IPS-18a (cell line): ENCODE data around the gene SLITRK1.
A peak's percentile ranks its signal among the peaks of the same experiment; 100 is the strongest.

Source experiments
- H3K27ac ChIP-seq: one replicate; pipeline ENCODE4 v1.5.1; 2013; ENCODE audit warnings: low read length
- H3K27me3 ChIP-seq: one replicate; pipeline ENCODE4 v1.6.1; 2013; ENCODE audit warnings: mild to moderate bottlenecking, low read length; ENCODE audit not compliant: control insufficient read depth, insufficient read depth
- H3K36me3 ChIP-seq: one replicate; pipeline ENCODE4 v1.6.1; 2013; ENCODE audit warnings: low read depth, low read length; ENCODE audit not compliant: control insufficient read depth
- H3K4me1 ChIP-seq: one replicate; pipeline ENCODE4 v1.6.1; 2013; ENCODE audit warnings: low read depth, low read length; ENCODE audit not compliant: control insufficient read depth
- H3K4me3 ChIP-seq: one replicate; pipeline ENCODE4 v1.5.1; 2013; ENCODE audit warnings: low read length
- H3K9ac ChIP-seq: one replicate; pipeline ENCODE4 v1.6.1; 2013; ENCODE audit warnings: mild to moderate bottlenecking, low read length, moderate library complexity
- H3K9me3 ChIP-seq: one replicate; pipeline ENCODE4 v1.6.1; 2013; ENCODE audit warnings: low read depth, low read length; ENCODE audit not compliant: control insufficient read depth

SLITRK1 gene, protein sequence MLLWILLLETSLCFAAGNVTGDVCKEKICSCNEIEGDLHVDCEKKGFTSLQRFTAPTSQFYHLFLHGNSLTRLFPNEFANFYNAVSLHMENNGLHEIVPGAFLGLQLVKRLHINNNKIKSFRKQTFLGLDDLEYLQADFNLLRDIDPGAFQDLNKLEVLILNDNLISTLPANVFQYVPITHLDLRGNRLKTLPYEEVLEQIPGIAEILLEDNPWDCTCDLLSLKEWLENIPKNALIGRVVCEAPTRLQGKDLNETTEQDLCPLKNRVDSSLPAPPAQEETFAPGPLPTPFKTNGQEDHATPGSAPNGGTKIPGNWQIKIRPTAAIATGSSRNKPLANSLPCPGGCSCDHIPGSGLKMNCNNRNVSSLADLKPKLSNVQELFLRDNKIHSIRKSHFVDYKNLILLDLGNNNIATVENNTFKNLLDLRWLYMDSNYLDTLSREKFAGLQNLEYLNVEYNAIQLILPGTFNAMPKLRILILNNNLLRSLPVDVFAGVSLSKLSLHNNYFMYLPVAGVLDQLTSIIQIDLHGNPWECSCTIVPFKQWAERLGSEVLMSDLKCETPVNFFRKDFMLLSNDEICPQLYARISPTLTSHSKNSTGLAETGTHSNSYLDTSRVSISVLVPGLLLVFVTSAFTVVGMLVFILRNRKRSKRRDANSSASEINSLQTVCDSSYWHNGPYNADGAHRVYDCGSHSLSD

DNA sequence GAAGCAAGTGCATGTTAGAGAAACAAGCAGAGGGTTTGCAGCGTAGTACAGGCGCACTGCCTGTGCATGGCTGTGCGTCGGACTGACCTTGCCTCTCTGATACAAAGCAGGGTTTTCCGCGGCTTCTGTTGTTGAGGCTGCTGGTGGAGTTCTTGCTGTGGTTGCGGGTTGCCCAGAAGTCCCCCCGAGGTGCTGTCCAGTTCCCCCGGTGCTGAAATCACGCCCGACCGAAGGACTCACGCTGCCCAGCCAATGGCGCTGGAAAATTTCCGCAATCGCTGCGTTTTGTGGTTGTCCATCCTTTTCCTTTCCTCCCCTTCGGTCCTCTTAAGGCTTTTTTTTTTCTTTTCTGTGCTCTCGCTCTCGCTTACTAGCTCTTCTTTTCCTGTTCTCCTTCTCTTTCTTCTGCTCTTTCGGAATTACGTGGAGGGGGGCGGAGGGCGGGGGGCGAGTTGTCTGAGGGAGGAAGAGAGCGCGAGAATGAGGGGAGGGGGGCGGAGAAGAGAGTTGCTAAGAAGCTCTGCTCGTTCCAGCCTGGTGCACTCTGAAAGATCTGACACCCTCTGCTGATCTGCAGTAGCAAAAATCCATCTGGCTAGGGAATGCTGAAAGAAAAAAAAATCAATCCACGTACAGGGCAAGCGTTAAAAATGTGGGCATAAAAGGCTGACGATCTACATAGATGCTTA, at the start of gene SLITRK1:
SLITRK1 (minus strand) TSS at position 558 of the 689 bp plus-strand sequence. CDS start 967 bp downstream, outside the sequence.
- Histone ChIP-seq H3K27me3 (peaks cover 77% of the 10 kb centered on the region), H3K9me3 (no peaks in the 10 kb centered on the region), H3K4me3 (peak within 1 kb of the TSS; percentile 89), H3K4me1 (peaks cover 45% of the 10 kb centered on the region), H3K27ac (no peak within 1 kb of the TSS), H3K9ac (peak within 1 kb of the TSS; percentile 28), H3K36me3 (no peaks in the 10 kb centered on the region)

DNA sequence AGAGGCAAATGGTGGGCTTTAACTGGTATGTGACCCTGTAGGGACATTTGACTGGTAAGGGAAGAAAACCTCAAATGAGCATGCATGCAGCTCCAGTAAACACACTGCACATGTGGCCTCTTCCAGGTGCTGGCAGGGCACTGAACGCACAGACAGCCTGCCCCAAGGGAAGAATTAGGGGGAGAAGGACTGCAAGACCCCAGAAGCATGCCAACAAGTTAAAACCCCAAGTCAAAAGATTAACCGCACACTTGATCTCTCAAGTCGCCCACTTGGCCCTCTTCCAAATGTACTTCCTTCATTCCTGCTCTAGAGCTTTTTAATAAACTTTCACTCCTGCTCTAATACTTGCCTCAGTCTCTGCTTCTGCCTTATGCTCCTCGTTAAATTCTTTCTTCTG, 46.9 kb upstream of the SLITRK1 start:
- no peaks in the 10 kb centered on the region for H3K27me3 ChIP-seq
- no peak overlapping the region for H3K27ac ChIP-seq
- H3K36me3 ChIP-seq = no peaks in the 10 kb centered on the region
- H3K9me3 ChIP-seq = no peaks in the 10 kb centered on the region
- no peak overlapping the region for H3K9ac ChIP-seq
- no peak overlapping the region for H3K4me3 ChIP-seq
- no peaks in the 10 kb centered on the region for H3K4me1 ChIP-seq

DNA sequence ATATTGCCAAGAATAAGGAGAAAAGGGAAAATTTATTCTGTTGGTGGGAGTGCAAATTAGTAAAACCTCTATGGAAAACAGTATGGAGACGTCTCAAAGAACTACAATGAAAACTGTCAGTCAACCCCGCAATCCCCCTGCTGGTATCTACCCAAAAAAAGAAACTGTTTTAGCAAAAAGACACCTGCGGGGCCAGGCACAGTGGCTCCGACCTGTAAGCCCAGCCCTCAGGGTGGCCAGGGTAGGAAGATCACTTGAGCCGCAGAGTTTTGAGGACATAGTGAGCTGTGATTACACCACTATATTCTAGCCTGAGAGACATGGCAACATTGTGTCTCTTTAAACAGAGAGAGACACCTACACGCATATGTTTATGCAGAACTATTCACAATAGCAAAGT, 37.5 kb upstream of the SLITRK1 start:
- Histone ChIP-seq H3K27me3 (no peaks in the 10 kb centered on the region), H3K9me3 (no peaks in the 10 kb centered on the region), H3K9ac (no peak overlapping the region), H3K27ac (no peak overlapping the region), H3K4me3 (no peak overlapping the region), H3K36me3 (no peaks in the 10 kb centered on the region), H3K4me1 (peaks cover 9% of the 10 kb centered on the region)

DNA sequence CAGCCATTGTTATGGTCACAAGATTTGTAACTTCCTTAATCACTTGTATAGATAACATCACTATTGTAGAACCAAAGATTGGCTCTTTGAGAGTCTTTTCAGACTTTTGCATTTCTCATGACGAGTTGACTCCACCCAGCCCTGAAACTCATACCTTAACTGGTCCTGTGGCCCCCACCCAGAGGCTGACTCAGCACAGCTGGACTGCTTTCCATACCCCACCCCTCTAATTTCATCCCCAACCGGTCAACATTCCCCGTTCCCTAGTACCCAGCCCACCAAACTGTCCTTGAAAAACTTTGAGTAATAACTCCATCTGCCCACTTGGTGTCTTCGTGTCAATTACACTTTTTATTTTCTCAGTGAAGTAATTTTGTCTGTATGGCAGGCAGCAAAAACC, 32.1 kb upstream of the SLITRK1 start:
- Histone ChIP-seq H3K9ac (no peak overlapping the region), H3K4me1 (peaks cover 1% of the 10 kb centered on the region), H3K27ac (no peak overlapping the region)

DNA sequence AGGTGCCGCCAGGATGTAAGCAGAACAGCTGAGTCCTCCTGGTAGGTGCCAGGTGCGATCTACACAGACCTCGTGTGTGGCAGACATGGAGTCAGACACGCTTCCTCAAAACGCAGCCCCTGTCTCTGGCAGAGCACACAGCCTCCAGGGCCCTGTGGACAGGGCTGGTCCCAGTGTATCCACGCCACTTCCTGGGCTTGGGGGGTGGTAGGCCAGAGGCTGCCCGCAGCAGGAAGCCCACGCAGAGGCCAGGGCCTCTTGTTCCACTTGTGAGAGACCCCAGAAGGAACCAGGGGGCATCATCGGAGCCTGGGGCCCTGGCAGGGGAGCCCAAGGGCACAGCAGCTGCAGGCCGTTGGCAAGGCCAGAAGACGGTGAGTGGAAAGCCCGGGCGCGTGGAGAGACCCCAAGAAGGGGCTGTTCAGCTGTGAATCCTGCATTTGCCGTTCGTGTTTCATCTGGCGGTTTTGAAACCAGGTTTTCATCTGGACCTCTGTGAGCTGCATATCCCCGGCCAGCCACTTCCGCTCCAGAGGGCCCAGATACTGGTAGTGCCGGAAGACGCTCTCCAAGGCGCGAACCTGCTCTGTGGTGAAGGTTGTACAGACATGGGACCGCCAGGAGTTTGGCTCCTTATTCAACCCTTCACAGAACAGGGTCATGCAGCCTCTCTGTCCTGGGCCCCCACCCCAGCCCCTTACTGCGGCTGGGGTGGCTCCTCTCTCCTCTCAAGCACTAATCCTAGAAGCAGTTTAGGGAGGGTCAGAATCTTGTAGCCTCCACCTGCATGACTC, 25.1 kb upstream of the SLITRK1 start:
- H3K9ac ChIP-seq = no peak overlapping the region
- H3K27me3 ChIP-seq = no peaks in the 10 kb centered on the region

More for the DNA sequence above, 32.1 kb upstream of the SLITRK1 start:
- H3K27me3 ChIP-seq = no peaks in the 10 kb centered on the region
- H3K4me3 ChIP-seq = no peak overlapping the region
- no peaks in the 10 kb centered on the region for H3K9me3 ChIP-seq
- H3K36me3 ChIP-seq = no peaks in the 10 kb centered on the region

DNA sequence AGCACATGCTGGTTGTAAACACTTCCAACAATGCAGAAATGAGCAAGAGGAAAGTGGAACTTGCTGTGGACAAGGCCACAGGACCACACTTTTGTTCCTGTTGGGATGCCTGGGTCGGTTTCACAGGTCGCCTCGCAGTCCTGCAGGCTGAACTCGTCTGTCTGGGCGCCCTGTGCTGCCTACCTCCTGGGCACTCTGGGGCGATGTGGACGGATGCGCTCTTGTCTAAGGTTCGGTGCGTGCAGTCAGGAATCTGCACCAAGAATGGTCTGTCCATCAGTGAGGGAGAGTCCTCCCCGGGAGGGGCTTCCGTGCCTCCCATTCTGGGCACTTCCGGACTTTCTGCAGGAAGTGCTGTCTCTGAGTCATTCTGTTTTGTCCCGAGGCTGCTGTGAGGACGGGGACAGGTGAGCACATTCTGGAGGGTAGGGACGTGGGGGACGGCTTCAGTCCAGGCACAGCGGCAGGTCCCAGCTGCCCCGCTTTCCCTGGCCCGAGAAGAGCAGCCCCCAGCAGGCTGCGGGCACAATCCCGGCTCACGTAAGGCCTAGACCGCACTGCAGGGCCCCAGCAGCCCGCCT, 24.1 kb upstream of the SLITRK1 start:
- no peaks in the 10 kb centered on the region for H3K9me3 ChIP-seq
- H3K9ac ChIP-seq = no peak overlapping the region
- no peak overlapping the region for H3K4me3 ChIP-seq
- no peaks in the 10 kb centered on the region for H3K36me3 ChIP-seq
- no peak overlapping the region for H3K27ac ChIP-seq
- H3K4me1 ChIP-seq = no peaks in the 10 kb centered on the region
- H3K27me3 ChIP-seq = no peaks in the 10 kb centered on the region

More for the DNA sequence above, 25.1 kb upstream of the SLITRK1 start:
- Histone ChIP-seq H3K9me3 (no peaks in the 10 kb centered on the region), H3K27ac (no peak overlapping the region), H3K4me1 (no peaks in the 10 kb centered on the region), H3K4me3 (no peak overlapping the region), H3K36me3 (no peaks in the 10 kb centered on the region)

DNA sequence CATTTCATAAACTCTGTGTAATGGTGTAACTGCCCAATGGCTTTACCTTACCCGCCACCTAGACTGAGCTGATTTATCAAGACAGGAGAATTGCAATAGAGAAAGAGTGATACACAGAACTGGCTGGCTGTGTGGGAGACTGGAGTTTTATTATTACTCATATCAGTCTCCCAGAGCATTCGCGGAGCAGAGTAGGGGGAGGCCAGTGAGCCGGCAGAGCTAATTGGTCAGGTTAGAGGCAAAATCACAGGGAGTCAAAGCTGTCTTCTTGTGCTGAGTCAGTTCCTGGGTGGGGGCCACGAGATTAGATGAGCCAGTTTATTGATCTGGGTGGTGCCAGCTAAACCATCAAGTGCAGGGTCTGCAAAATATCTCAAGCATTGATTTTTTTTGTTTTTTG, 23.4 kb upstream of the SLITRK1 start:
- no peaks in the 10 kb centered on the region for H3K4me1 ChIP-seq
- no peak overlapping the region for H3K27ac ChIP-seq
- H3K4me3 ChIP-seq = no peak overlapping the region
- no peaks in the 10 kb centered on the region for H3K27me3 ChIP-seq
- no peaks in the 10 kb centered on the region for H3K36me3 ChIP-seq
- no peaks in the 10 kb centered on the region for H3K9me3 ChIP-seq
- H3K9ac ChIP-seq = no peak overlapping the region

DNA sequence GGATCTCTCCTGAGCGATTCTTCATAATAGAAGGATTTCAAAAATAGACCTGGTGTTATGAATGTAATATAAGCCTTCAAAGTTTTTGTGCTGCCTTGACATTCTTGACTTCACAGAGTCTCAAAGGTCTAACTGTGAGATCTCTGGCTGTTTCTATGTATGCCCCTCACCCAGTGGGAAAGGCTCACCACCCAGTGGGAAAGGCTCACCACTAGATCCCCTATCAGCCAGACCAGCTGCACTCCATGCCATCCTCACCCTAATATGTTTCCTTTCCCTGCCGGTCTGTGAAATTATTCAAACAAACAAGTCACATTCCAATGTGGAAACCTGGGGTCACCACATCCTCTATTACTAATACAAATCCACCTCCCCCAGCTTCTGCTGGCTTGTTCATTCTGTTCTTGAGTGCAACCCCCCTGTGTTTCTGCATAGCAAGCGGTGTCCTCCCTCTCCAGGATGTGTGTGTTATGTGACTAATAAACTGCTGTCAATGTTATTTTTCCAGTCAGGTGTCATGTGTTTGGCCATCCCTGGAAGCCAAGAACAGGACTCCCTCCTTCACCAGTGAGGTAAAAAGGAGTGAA, 13.8 kb upstream of the SLITRK1 start:
- Histone ChIP-seq H3K4me1 (peaks cover 7% of the 10 kb centered on the region), H3K27me3 (no peaks in the 10 kb centered on the region), H3K27ac (no peak overlapping the region), H3K36me3 (no peaks in the 10 kb centered on the region), H3K9me3 (no peaks in the 10 kb centered on the region), H3K4me3 (no peak overlapping the region), H3K9ac (no peak overlapping the region)

DNA sequence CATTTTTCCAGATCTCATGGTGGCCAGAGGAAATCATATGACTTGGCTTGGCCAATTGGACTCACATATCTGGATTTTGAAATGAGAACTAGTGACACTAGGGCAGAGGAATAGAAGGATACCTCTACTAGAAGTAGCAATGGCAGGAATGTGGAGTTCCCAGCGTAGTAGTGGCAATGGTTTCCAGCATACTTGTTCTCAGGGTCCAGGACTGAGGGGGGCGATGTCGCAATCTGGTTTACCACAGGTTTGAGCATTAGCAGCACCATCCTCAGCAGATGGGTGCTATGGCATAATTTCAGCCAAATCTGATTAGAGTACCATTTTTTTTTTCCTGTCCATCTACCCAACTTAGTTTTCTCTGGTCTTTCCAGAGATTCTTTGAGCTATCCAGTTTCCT, 8.1 kb upstream of the SLITRK1 start:
- H3K27me3 ChIP-seq = no peaks in the 10 kb centered on the region
- no peaks in the 10 kb centered on the region for H3K36me3 ChIP-seq
- H3K9me3 ChIP-seq = no peaks in the 10 kb centered on the region
- no peak overlapping the region for H3K4me3 ChIP-seq
- H3K4me1 ChIP-seq = peaks cover 7% of the 10 kb centered on the region
- H3K9ac ChIP-seq = no peak overlapping the region
- no peak overlapping the region for H3K27ac ChIP-seq

DNA sequence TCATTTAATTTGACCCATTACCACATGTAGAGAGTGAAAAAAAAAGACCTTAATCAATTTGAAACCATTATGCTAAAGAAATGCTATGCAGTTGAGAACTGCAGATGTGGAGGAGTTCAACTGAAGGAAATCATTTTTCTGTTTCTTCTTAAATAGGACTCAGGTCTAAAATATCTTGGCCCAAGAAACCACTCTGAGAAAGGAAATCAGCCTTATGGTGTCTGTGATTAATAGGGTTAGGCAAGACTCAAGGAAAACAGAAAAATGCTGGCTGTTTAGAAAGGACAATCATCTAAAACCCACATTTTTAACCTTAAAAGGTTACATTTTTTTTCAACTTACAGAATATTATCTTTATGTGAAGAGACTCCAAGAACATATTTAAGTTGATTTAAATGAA, 1.9 kb upstream of the SLITRK1 start:
- no peak overlapping the region for H3K4me3 ChIP-seq
- no peak overlapping the region for H3K27ac ChIP-seq
- H3K9ac ChIP-seq = no peak overlapping the region
- peaks cover 61% of the 10 kb centered on the region for H3K27me3 ChIP-seq
- H3K4me1 ChIP-seq = peaks cover 32% of the 10 kb centered on the region
- no peaks in the 10 kb centered on the region for H3K9me3 ChIP-seq
- H3K36me3 ChIP-seq = no peaks in the 10 kb centered on the region
